Measurements from ENCODE around the gene RIMS1. TPM values are rescaled to one million over a fixed set of nuclear protein-coding genes. Genes with fewer than 3 reads are reported as not detected.

Gene RIMS1
- total RNA-seq, 1 donor from 2014 or later: 2.2 TPM

- H3K9me3 Mint-ChIP-seq (ENCODE audit: unreplicated experiment): no peaks in the 10 kb centered on the region
- H3K9me3 ChIP-seq (ENCODE audit: insufficient read depth, low read depth, low read length): no peaks in the 10 kb centered on the region
- TF ChIP-seq CTCF (IDR thresholded peaks at IDR 0.05; ENCODE audit: insufficient read depth, low read depth, low read length) (no peak), EZH2 (IDR thresholded peaks at IDR 0.05; ENCODE audit: insufficient read depth, low read length) (no peak)
- H3K9ac ChIP-seq (ENCODE audit: low read length): no peak overlapping the region
- no peak overlapping the region for H3K4me2 ChIP-seq (ENCODE audit: low read length)
- no peak overlapping the region for H2AFZ ChIP-seq (ENCODE audit: low read depth, low read length)
- H3K79me2 ChIP-seq (ENCODE audit: insufficient read depth, low read length): no peaks in the 10 kb centered on the region
- H3K36me3 ChIP-seq (ENCODE audit: insufficient read depth, low read length): no peaks in the 10 kb centered on the region
- no peaks in the 10 kb centered on the region for H3K27me3 Mint-ChIP-seq (ENCODE audit: low read depth, unreplicated experiment)
- DNase-seq (ENCODE audit: low read depth) (no peak), FAIRE-seq (no peak)
- H3K27me3 ChIP-seq (ENCODE audit: insufficient read depth, low read length): no peaks in the 10 kb centered on the region
- H3K4me1 Mint-ChIP-seq (ENCODE audit: low read depth, unreplicated experiment): no peaks in the 10 kb centered on the region
- no peaks in the 10 kb centered on the region for H3K36me3 Mint-ChIP-seq (ENCODE audit: low read depth, unreplicated experiment)
- no peak overlapping the region for H3K4me3 Mint-ChIP-seq (ENCODE audit: unreplicated experiment)
- no peak overlapping the region for H3K27ac Mint-ChIP-seq (ENCODE audit: unreplicated experiment)
- no peaks in the 10 kb centered on the region for H3K4me1 ChIP-seq (ENCODE audit: insufficient read depth, low read length)
- H4K20me1 ChIP-seq (ENCODE audit: insufficient read depth, low read length): no peaks in the 10 kb centered on the region
- H3K27ac ChIP-seq (ENCODE audit: low read depth, low read length): no peak overlapping the region
- H3K4me3 ChIP-seq (ENCODE audit: insufficient read depth, low read depth, low read length): no peak overlapping the region
Measured at GRCh38 chr6:72296375-72296774, 410.0 kb downstream of the RIMS1 start.

DNA sequence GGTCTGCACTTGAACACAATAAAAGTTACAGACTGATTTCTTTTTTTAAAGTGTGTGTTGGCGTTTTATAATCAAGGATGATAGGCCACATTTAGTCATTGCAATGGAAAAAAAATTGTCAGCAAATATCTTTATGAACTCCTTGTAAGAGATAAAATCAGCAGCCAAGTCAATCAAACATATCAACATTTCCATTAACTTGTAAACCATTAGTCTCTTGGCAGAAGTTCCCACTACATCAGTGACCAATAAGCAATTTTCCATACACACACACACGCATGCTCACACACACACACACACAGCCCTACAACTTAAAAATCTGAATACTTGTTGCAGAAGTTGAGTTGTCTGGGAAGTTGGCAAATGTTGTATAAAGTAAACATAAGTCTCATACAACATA is 419.6 kb downstream of the RIMS1 start:
- no peaks in the 10 kb centered on the region for H3K36me3 Mint-ChIP-seq (ENCODE audit: low read depth, unreplicated experiment)
- Histone ChIP-seq H3K4me1 (ENCODE audit: insufficient read depth, low read length) (no peaks in the 10 kb centered on the region), H3K27me3 (ENCODE audit: insufficient read depth, low read length) (no peaks in the 10 kb centered on the region), H3K27ac (ENCODE audit: low read depth, low read length) (no peak overlapping the region), H3K36me3 (ENCODE audit: insufficient read depth, low read length) (no peaks in the 10 kb centered on the region), H4K20me1 (ENCODE audit: insufficient read depth, low read length) (no peaks in the 10 kb centered on the region), H3K4me3 (ENCODE audit: insufficient read depth, low read depth, low read length) (no peak overlapping the region), H3K79me2 (ENCODE audit: insufficient read depth, low read length) (no peaks in the 10 kb centered on the region), H2AFZ (ENCODE audit: low read depth, low read length) (no peak overlapping the region), H3K9me3 (ENCODE audit: insufficient read depth, low read depth, low read length) (no peaks in the 10 kb centered on the region), H3K9ac (ENCODE audit: low read length) (no peak overlapping the region), H3K4me2 (ENCODE audit: low read length) (no peak overlapping the region)
- DNase-seq (ENCODE audit: low read depth) (no peak), FAIRE-seq (no peak)
- H3K4me1 Mint-ChIP-seq (ENCODE audit: low read depth, unreplicated experiment): peaks cover 3% of the 10 kb centered on the region
- TF ChIP-seq EZH2 (IDR thresholded peaks at IDR 0.05; ENCODE audit: insufficient read depth, low read length) (no peak), CTCF (IDR thresholded peaks at IDR 0.05; ENCODE audit: insufficient read depth, low read depth, low read length) (no peak)
- no peak overlapping the region for H3K4me3 Mint-ChIP-seq (ENCODE audit: unreplicated experiment)
- no peaks in the 10 kb centered on the region for H3K9me3 Mint-ChIP-seq (ENCODE audit: unreplicated experiment)
- H3K27ac Mint-ChIP-seq (ENCODE audit: unreplicated experiment): no peak overlapping the region
- no peaks in the 10 kb centered on the region for H3K27me3 Mint-ChIP-seq (ENCODE audit: low read depth, unreplicated experiment)

- peaks cover 6% of the 10 kb centered on the region for H3K4me1 ChIP-seq (ENCODE audit: insufficient read depth, low read length)
- H2AFZ ChIP-seq (ENCODE audit: low read depth, low read length): no peak overlapping the region
- Mint-ChIP-seq H3K9me3 (ENCODE audit: unreplicated experiment) (no peaks in the 10 kb centered on the region), H3K36me3 (ENCODE audit: low read depth, unreplicated experiment) (no peaks in the 10 kb centered on the region), H3K4me1 (ENCODE audit: low read depth, unreplicated experiment) (peaks cover 4% of the 10 kb centered on the region), H3K27me3 (ENCODE audit: low read depth, unreplicated experiment) (no peaks in the 10 kb centered on the region), H3K4me3 (ENCODE audit: unreplicated experiment) (no peak overlapping the region), H3K27ac (ENCODE audit: unreplicated experiment) (no peak overlapping the region)
- no peaks in the 10 kb centered on the region for H3K36me3 ChIP-seq (ENCODE audit: insufficient read depth, low read length)
- no peak overlapping the region for H3K9ac ChIP-seq (ENCODE audit: low read length)
- no peak overlapping the region for H3K4me3 ChIP-seq (ENCODE audit: insufficient read depth, low read depth, low read length)
- TF ChIP-seq EZH2 (IDR thresholded peaks at IDR 0.05; ENCODE audit: insufficient read depth, low read length): no peak
- no peak for TF ChIP-seq CTCF (IDR thresholded peaks at IDR 0.05; ENCODE audit: insufficient read depth, low read depth, low read length)
- FAIRE-seq (no peak), DNase-seq (ENCODE audit: low read depth) (no peak)
- no peaks in the 10 kb centered on the region for H4K20me1 ChIP-seq (ENCODE audit: insufficient read depth, low read length)
- no peaks in the 10 kb centered on the region for H3K27me3 ChIP-seq (ENCODE audit: insufficient read depth, low read length)
- H3K9me3 ChIP-seq (ENCODE audit: insufficient read depth, low read depth, low read length): no peaks in the 10 kb centered on the region
- H3K4me2 ChIP-seq (ENCODE audit: low read length): no peak overlapping the region
- no peaks in the 10 kb centered on the region for H3K79me2 ChIP-seq (ENCODE audit: insufficient read depth, low read length)
- no peak overlapping the region for H3K27ac ChIP-seq (ENCODE audit: low read depth, low read length)
Measured at GRCh38 chr6:72316675-72317380, 430.5 kb downstream of the RIMS1 start.

Measured in astrocyte (in vitro differentiated cells and primary cell).